GM10847 (cell line): ENCODE data around the gene SLC9A9.

Experiments
- POLR2A ChIP-seq: IDR thresholded peaks from 2 replicates; pipeline ENCODE4 v1.6.1; 2011; ENCODE audit not compliant: insufficient read length; ENCODE audit errors: extremely low read depth

SLC9A9 gene

GRCh38 chr3:143450632-143451031 lies 397.6 kb downstream of the SLC9A9 start:
- no peak for TF ChIP-seq POLR2A

DNA sequence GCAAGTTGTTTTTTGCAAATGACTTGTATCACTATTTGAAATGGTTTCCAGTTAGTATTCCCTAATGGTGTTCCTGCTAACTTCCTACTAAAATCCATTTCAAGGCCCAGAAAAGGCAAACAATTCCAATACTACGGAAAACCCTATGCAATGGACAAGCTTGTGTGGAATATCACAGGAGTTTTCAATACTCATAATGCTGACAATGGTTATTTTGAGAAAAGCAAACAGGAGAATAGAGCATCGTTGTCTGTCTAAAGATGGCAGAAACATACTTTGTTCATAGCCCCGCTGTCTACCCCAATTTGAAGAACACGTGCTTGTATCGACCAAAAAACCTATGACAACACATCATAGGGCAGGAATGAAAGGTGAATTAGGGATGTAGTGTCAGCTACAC lies 400.8 kb downstream of the SLC9A9 start:
- TF ChIP-seq POLR2A: no peak

DNA sequence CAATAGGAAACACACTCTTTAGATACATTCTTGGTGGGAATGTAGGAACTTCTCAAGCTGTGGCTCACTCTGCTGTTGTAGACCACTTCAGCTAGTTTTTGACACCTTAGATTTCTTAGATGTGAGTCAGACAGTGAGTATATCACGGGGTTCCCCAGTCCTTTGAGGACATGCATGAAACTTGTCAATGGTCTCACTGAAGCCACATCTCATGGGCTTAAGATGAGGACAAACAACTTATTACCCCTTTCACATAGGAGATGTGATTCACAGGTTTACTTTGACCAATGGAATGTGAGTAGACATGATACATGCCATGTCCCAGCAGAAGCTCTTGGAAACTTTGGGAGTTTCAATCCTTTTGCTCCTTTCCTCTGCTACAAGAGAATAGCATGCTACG lies 403.1 kb downstream of the SLC9A9 start:
- TF ChIP-seq POLR2A: no peak

GRCh38 chr3:143443851-143444331 lies 404.4 kb downstream of the SLC9A9 start:
- TF ChIP-seq POLR2A: no peak

DNA sequence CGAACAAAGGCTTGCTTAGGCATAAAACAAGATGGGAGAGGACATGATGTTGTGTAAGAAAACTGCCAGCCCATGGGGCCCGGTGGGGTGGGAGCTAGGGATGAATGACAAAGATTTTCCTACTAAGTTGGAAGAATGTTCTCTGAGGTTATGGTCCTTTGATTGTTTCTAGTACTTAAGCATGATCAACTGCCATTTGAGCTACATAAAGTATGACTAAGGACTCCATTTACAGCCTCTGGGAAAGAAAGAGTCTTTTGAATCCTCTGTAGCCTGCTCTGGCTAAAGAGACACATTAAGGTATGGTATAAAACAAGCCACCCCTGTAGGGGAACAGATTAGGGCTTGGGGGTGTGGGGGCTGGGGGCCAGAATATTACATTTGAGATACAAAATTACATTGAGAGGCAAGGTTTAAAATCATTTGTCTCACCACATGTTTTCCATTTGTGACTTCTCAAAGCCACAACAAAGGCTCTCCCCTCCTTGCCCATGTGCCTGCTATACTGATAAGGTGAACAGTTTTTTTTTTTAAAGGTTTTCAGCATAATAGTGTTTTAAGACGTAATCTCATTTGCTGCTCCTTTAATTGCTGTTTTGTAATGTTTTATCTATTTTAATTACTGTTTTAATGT lies 405.3 kb downstream of the SLC9A9 start:
- no peak for TF ChIP-seq POLR2A

GRCh38 chr3:143441516-143442171 lies 406.6 kb downstream of the SLC9A9 start:
- TF ChIP-seq POLR2A: no peak

DNA sequence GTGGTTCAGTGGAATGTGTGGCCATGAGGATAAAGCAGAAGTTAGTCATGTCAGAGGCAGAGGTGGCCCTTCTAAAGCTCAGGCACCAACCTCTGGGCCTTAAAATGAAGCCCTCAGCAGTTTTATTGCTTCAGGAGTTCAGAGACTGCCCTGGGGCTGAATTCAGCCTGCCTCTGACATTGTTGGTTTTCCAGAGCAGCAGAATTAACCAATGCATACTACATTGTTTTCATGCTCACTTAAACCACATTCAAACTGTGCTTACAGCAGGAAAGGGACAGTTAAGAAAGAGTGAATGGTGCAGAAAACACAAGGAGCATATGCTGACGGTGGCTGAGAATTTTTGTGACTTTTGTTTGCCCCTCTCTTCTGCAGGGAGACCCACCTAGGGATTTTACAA lies 408.5 kb downstream of the SLC9A9 start:
- TF ChIP-seq POLR2A: no peak

- no peak for TF ChIP-seq POLR2A
These were observed 410.9 kb downstream of the SLC9A9 start for GRCh38 chr3:143437405-143437804.

GRCh38 chr3:143436231-143436930 lies 411.9 kb downstream of the SLC9A9 start:
- TF ChIP-seq POLR2A: no peak

GRCh38 chr3:143433787-143434378 lies 414.4 kb downstream of the SLC9A9 start:
- no peak for TF ChIP-seq POLR2A

DNA sequence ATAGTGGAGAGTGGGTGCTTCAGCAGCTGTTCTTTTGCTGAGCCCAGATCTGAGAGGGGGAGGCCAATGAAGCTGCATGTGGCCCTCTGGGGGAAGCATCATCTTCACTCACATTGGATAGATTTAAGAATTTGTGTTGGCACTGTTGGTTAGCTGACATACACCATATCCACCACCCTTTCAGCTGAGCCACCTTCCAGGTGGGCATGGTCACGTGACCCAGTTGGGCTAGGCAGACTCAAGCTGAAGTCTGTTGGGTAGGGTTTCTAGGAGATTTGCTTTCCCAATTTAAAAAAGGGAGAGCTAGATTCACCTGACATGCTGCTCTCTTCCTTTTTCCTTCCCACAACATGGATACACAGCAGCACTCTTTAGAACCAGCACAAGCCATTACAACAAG lies 417.7 kb downstream of the SLC9A9 start:
- TF ChIP-seq POLR2A: no peak

DNA sequence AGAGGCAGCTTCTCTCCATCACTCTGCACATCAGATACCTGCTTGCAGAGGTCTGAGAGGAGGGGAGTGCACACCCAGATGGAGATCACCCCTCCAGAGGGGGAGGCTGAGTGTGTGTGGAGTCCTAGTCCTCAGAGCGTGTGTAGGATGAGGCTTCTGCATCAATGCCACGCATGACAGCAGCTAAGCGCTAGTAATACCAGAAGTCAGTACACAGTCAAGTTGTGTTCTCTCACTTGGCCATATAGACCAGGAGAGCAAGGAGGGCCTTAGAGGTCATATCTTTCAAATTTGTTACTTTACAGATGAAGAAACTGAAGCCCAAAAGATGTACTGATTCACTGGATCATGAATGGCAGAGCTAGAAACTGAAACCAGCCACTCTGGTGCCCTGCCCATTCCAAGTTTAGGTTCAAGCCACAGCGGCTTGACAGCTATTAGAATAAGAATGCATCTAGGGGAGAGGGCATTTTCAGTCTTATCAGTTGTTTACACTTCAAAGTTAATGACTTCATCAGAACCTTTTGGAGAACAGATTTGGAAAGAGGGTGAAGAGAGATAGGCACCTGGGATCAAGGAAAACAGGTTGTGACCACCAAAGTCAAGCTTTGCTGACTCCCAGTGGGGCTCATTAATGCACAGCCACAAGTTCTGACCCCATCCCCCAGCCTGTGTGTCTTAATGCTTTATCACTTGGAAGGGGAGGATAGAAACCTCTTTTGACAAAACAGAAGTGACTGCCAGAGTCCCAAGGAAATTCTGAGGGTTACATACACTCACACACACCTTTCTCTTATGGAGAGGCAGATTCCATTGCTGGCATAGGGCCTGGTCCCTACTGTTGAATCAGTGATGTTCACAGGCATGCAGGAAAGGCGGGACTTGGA lies 418.4 kb downstream of the SLC9A9 start:
- TF ChIP-seq POLR2A: no peak

DNA sequence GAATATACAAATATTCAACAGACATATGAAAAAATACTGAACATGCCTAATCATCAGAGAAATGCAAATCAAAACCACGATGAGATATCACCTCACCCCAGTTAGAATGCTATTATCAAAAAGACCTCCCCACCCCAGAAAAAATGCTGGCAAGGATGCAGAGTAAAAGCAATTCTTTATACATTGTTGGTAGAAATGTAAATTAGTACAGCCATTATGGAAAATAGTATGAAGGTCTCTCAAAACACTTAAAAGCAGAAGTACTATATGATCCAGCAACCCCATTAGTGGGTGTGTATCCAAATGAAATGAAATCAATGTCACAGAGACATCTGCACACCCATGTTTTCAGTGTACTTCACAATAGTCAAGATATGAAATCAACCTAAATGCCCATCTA lies 420.0 kb downstream of the SLC9A9 start:
- TF ChIP-seq POLR2A: no peak

DNA sequence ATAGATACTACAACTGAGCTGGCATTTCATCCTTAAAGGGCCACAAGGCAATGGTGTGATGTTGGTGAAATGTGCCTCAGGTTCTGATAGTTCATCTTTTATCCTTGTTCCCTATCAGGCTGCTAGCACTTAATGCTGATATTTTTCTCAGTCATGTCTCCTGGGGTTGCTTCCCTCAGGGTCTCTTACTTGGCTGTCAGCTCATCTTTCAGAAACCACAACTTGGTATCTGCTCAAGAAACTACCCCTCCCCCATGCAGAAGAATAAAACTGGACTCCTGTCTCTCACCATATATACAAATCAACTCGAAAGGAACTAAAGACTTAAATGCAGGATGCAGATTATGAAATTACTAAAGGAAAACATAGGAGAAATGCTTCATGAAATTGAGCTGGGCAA lies 420.6 kb downstream of the SLC9A9 start:
- TF ChIP-seq POLR2A: no peak

DNA sequence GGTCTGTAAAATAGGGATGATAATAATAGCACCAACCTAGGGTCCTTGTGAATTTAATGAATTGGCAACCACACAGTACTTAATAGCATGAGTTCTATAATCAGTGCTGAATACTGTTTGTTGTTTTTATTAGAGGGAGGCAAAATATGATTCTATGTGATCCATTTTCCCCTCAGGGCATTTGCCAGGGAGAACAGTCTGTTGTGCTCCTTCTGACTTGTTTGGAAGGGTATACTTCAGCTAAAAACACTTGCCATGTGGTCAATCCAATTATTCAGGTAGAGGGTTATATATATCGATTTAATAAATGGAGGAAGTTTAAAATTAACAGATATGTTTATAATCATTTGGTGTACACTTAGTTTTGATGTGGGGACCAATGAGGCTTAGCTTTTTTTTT lies 423.4 kb downstream of the SLC9A9 start:
- TF ChIP-seq POLR2A: no peak
